CD14-positive monocyte (primary cell): ENCODE results near the gene GAGE12J. TPM values are rescaled to one million over a fixed set of nuclear protein-coding genes. Genes with fewer than 3 reads are reported as not detected.

Experiments used
- DNase-seq, 3 donors: peaks; one replicate each; pipeline ENCODE4 v3.0.0-alpha.2; 2011 to 2022
- H2AFZ ChIP-seq: 2 replicates; pipeline ENCODE4 v1.6.0; 2012; ENCODE audit warnings: mild to moderate bottlenecking, low read depth, low read length, inconsistent platforms; ENCODE audit not compliant: insufficient read depth, poor library complexity, severe bottlenecking
- H3K27ac ChIP-seq, 2 donors: 1 replicate in 1 of 2; 2 replicates in 1 of 2; pipeline ENCODE4 v1.5.1; 2012 to 2013; ENCODE audit warnings: low read length in 2 of 2, control low read depth in 1 of 2, inconsistent platforms in 1 of 2, low read depth in 1 of 2, mild to moderate bottlenecking in 1 of 2
- H3K27me3 ChIP-seq, 2 donors: one replicate each; pipeline versions ENCODE4 v1.6.0 to v1.6.1; 2011 to 2013; ENCODE audit warnings: low read length in 2 of 2; ENCODE audit not compliant: control insufficient read depth in 2 of 2, insufficient read depth in 2 of 2
- H3K36me3 ChIP-seq, 2 donors: replicated peaks in 1 of 2; 1 replicate in 1 of 2; 2 replicates in 1 of 2; pipeline versions ENCODE4 v1.5.1 to v1.6.1; 2012 to 2013; ENCODE audit warnings: low read length in 2 of 2, control low read depth in 1 of 2, inconsistent platforms in 1 of 2, mild to moderate bottlenecking in 1 of 2; ENCODE audit not compliant: insufficient read depth in 2 of 2, control insufficient read depth in 1 of 2
- H3K4me1 ChIP-seq, 2 donors: 1 replicate in 1 of 2; 2 replicates in 1 of 2; pipeline versions ENCODE4 v1.5.1 to v1.6.1; 2012 to 2013; ENCODE audit warnings: low read length in 2 of 2, control low read depth in 1 of 2, inconsistent platforms in 1 of 2, mild to moderate bottlenecking in 1 of 2, moderate library complexity in 1 of 2; ENCODE audit not compliant: insufficient read depth in 2 of 2, control insufficient read depth in 1 of 2
- H3K4me2 ChIP-seq: replicated peaks from 2 replicates; pipeline ENCODE3; 2012; ENCODE audit warnings: low read length, moderate library complexity, mild to moderate bottlenecking; ENCODE audit not compliant: poor library complexity, severe bottlenecking; ENCODE audit errors: extremely low read depth
- H3K4me3 ChIP-seq, 3 experiments: fragments of 200-600 bp in 1 of 3; sonication (generic) in 1 of 3; replicated peaks in 1 of 3; 1 replicate in 2 of 3; 2 replicates in 1 of 3; pipeline ENCODE4 v1.5.1; 2011 to 2013; ENCODE audit warnings: low read length in 3 of 3, mild to moderate bottlenecking in 3 of 3, control low read depth in 2 of 3, low read depth in 2 of 3, inconsistent platforms in 1 of 3, moderate library complexity in 1 of 3
- H3K79me2 ChIP-seq: 2 replicates; pipeline ENCODE4 v1.6.0; 2012; ENCODE audit warnings: mild to moderate bottlenecking, control low read depth, inconsistent platforms, low read length, moderate library complexity; ENCODE audit not compliant: insufficient read depth
- H3K9ac ChIP-seq: 2 replicates; pipeline ENCODE4 v1.6.0; 2017; ENCODE audit warnings: low read length, mild to moderate bottlenecking; ENCODE audit not compliant: insufficient read depth, poor library complexity, severe bottlenecking
- H3K9me3 ChIP-seq, 2 donors: replicated peaks in 1 of 2; 1 replicate in 1 of 2; 2 replicates in 1 of 2; pipeline versions ENCODE4 v1.5.1 to v1.6.1; 2012 to 2013; ENCODE audit warnings: low read length in 2 of 2, control low read depth in 1 of 2; ENCODE audit not compliant: control insufficient read depth in 1 of 2, insufficient read depth in 1 of 2
- H4K20me1 ChIP-seq: 2 replicates; pipeline ENCODE4 v1.6.0; 2012; ENCODE audit warnings: mild to moderate bottlenecking, low read length, control low read depth, moderate library complexity; ENCODE audit not compliant: insufficient read depth
- H3K27ac Mint-ChIP-seq, 7 donors: one replicate each; pipeline ENCODE4 v1.8.0; 2020; ENCODE audit warnings: mild to moderate bottlenecking in 7 of 7, mixed read lengths in 7 of 7, moderate library complexity in 6 of 7, inconsistent platforms in 2 of 7
- H3K27me3 Mint-ChIP-seq, 3 donors: one replicate each; pipeline ENCODE4 v1.8.0; 2021 to 2022; ENCODE audit warnings: low read depth in 3 of 3, mild to moderate bottlenecking in 3 of 3, mixed read lengths in 3 of 3, moderate library complexity in 3 of 3, inconsistent platforms in 1 of 3
- H3K36me3 Mint-ChIP-seq, 2 donors: one replicate each; pipeline ENCODE4 v1.8.0; 2020; ENCODE audit warnings: mixed read lengths in 2 of 2, inconsistent platforms in 1 of 2, mild to moderate bottlenecking in 1 of 2
- H3K4me1 Mint-ChIP-seq: one replicate; pipeline ENCODE4 v1.8.0; 2020; ENCODE audit warnings: mild to moderate bottlenecking, mixed read lengths
- H3K4me3 Mint-ChIP-seq, 2 donors: one replicate each; pipeline ENCODE4 v1.8.0; 2020; ENCODE audit warnings: mild to moderate bottlenecking in 2 of 2, mixed read lengths in 2 of 2, moderate library complexity in 1 of 2
- H3K9me3 Mint-ChIP-seq, 7 donors: one replicate each; pipeline ENCODE4 v1.8.0; 2020 to 2022; ENCODE audit warnings: mixed read lengths in 7 of 7, mild to moderate bottlenecking in 6 of 7, moderate library complexity in 6 of 7, inconsistent platforms in 2 of 7
- CTCF ChIP-seq: fragments of 200-600 bp; IDR thresholded peaks from one replicate; pipeline ENCODE4 v1.8.0; 2022; ENCODE audit warnings: antibody characterized with exemption, mild to moderate bottlenecking
- WGBS: methylation state at CpG from one replicate; pipeline ENCODE4 v1.1.5; 2013; ENCODE audit warnings: missing lambda C conversion rate; ENCODE audit not compliant: insufficient coverage; 5-methylcytosine and 5-hydroxymethylcytosine counted together
- intact Hi-C, 2 donors: fragments of 100-400 bp; cut with micrococcal nuclease; formaldehyde crosslinking; loops; one replicate each; pipeline versions ENCODE4 v1.15.0 to v1.15.1; 2023
- polyA plus RNA-seq, 3 donors: library from polyadenylated mRNA; depleted of rRNA in 1 of 3; unstranded in 2 of 3; stranded (reverse) in 1 of 3; fragments of 300-500 nt in 2 of 3; fragments of >200 nt in 1 of 3; fragmentation: Illumina TruSeq in 2 of 3; gene quantifications; 1 replicate in 2 of 3; 2 replicates in 1 of 3; pipeline ENCODE4 v1.2.3, GENCODE V29; 2012 to 2021

Gene GAGE12J
- polyA plus RNA-seq, 3 donors: not detected

GRCh38 chrX:49286581-49286980, 35.3 kb upstream of the GAGE12J start:
- DNase-seq: no peak
- Histone ChIP-seq H3K4me2 (no peak overlapping the region), H3K9me3 (no peaks in the 10 kb centered on the region), H3K79me2 (no peaks in the 10 kb centered on the region), H3K4me1 (no peaks in the 10 kb centered on the region), H3K27me3 (no peaks in the 10 kb centered on the region), H2AFZ (no peak overlapping the region), H3K36me3 (no peaks in the 10 kb centered on the region), H3K27ac (no peak overlapping the region), H3K4me3 (no peak overlapping the region), H3K9ac (no peak overlapping the region), H4K20me1 (no peaks in the 10 kb centered on the region)
- peaks cover 0 to 3% of the 10 kb centered on the region in 2 donors for H3K36me3 Mint-ChIP-seq
- H3K4me1 Mint-ChIP-seq: no peaks in the 10 kb centered on the region
- no peaks in the 10 kb centered on the region for H3K9me3 Mint-ChIP-seq
- peaks cover 0 to 9% (median 2%) of the 10 kb centered on the region in 3 donors for H3K27me3 Mint-ChIP-seq
- no CpG with 5 or more reads among the region's 4 CpGs for WGBS
- intact Hi-C loops: loop anchor here in 1 of 2 donors (10.0 kb wide), 1 partner anchor 468 kb away; no protein-coding TSS in a partner anchor
- no peak overlapping the region for H3K4me3 Mint-ChIP-seq
- no peak overlapping the region for H3K27ac Mint-ChIP-seq
- no peak for TF ChIP-seq CTCF

- H4K20me1 ChIP-seq: no peaks in the 10 kb centered on the region
- H3K27me3 ChIP-seq: no peaks in the 10 kb centered on the region
- Mint-ChIP-seq H3K4me3 (no peak overlapping the region), H3K9me3 (peaks cover 0 to 2% (median 0%) of the 10 kb centered on the region in 7 donors), H3K27ac (no peak overlapping the region), H3K36me3 (peaks cover 0 to 3% of the 10 kb centered on the region in 2 donors), H3K4me1 (peaks cover 5% of the 10 kb centered on the region), H3K27me3 (peaks cover 0 to 5% (median 4%) of the 10 kb centered on the region in 3 donors)
- no peak overlapping the region for H3K4me3 ChIP-seq
- no CpG with 5 or more reads among the region's 1 CpG for WGBS
- no peak overlapping the region for H2AFZ ChIP-seq
- intact Hi-C loops: loop anchor here in 1 of 2 donors (10.0 kb wide), 1 partner anchor 467 kb away; no protein-coding TSS in a partner anchor
- no peaks in the 10 kb centered on the region for H3K36me3 ChIP-seq
- H3K4me1 ChIP-seq: no peaks in the 10 kb centered on the region
- no peak overlapping the region for H3K4me2 ChIP-seq
- H3K9me3 ChIP-seq: no peaks in the 10 kb centered on the region
- no peak for DNase-seq
- no peaks in the 10 kb centered on the region for H3K79me2 ChIP-seq
- no peak for TF ChIP-seq CTCF
- H3K9ac ChIP-seq: no peak overlapping the region
- no peak overlapping the region for H3K27ac ChIP-seq
Observed at GRCh38 chrX:49287665-49288064, 34.2 kb upstream of the GAGE12J start.
